Peyer's patch (tissue), 4 donors: ENCODE results near the gene PPOX.

Experiments
- CTCF ChIP-seq, 6 experiments: fragments of 450-650 bp in 4 of 6; fragments of 200-600 bp in 2 of 6; sonication (generic) in 1 of 6; IDR thresholded peaks; one replicate each; pipeline ENCODE4 v1.5.1; 2017 to 2019; ENCODE audit warnings: antibody characterized with exemption in 6 of 6, mild to moderate bottlenecking in 3 of 6, moderate library complexity in 1 of 6
- POLR2A ChIP-seq, 2 donors: fragments of 450-650 bp; IDR thresholded peaks; one replicate each; pipeline ENCODE4 v1.5.1; 2017; ENCODE audit warnings: antibody characterized with exemption in 2 of 2, mild to moderate bottlenecking in 2 of 2, moderate library complexity in 2 of 2

GRCh38 chr1:161122967-161123366, 43.3 kb upstream of the PPOX start:
- no peak for TF ChIP-seq CTCF (IDR thresholded peaks at IDR 0.05)
- TF ChIP-seq POLR2A (IDR thresholded peaks at IDR 0.05), result no peak
